ENCODE measurements around the gene TCF3.

DNA sequence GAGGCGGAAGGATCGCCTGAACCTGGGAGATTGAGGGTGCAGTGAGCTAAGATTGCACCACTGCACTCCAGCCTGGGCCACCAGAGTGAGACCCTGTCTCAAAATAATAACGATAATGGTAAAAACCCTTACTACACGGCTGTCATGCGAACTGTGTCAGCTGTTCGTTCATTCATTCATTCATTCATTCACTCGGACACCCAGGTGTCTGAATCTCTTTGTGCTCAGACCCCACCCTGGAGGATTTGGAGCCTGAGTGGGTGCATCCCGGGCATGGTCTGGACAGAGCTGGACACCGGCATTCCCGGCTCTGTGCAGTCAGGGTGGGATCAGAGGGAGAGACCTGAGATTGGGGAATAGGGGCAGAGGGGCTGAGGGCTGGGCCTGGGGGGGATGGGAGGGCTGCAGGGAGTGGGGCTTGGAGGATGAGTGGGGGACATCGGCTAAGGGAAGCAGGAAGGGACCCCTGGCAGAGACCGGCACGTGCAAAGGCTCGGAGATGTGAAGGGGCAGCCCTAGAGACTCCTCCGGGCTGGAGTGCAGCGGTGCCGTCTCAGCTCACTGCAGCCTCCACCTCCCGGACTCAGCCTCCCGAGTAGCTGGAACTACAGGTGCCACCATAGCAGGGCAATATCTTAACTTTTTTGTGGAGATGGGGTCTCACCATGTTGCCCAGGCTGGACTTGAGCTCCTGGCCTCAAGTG is 31.6 kb upstream of the TCF3 start:
- TF ChIP-seq TCF12 (IDR thresholded peaks at IDR 0.05; ENCODE audit: low read depth) (no peak), NFIC (IDR thresholded peaks at IDR 0.05) (no peak)

Data from Ishikawa (cell line).